SU-DHL-6 (cell line): ENCODE data around the gene EMP3.

Experiments
- H2AFZ ChIP-seq: fragments of 200-600 bp; sonication (generic); 2 replicates; pipeline ENCODE4 v1.6.1; 2014; ENCODE audit warnings: low read depth, mild to moderate bottlenecking, moderate library complexity, mixed read lengths, antibody characterized with exemption, low read length; ENCODE audit not compliant: severe bottlenecking
- H3F3A ChIP-seq: fragments of 200-600 bp; shearing (Covaris generic); 2 replicates; pipeline ENCODE4 v1.6.0; 2016; ENCODE audit warnings: antibody characterized with exemption, mild to moderate bottlenecking; ENCODE audit not compliant: insufficient read depth
- H3K27ac ChIP-seq: fragments of 200-600 bp; sonication (generic); 2 replicates; pipeline ENCODE4 v1.5.1; 2016; ENCODE audit warnings: low read depth, mild to moderate bottlenecking, low read length, moderate library complexity, mixed read lengths
- H3K27me3 ChIP-seq: fragments of 200-600 bp; sonication (generic), shearing (Covaris generic); 2 replicates; pipeline ENCODE4 v1.6.0; 2014; ENCODE audit warnings: mild to moderate bottlenecking, low read length
- H3K36me3 ChIP-seq: fragments of 200-600 bp; sonication (generic); 2 replicates; pipeline ENCODE4 v1.6.1; 2014; ENCODE audit warnings: mild to moderate bottlenecking, low read length, mixed read lengths
- H3K4me2 ChIP-seq: fragments of 300-600, 200-600 bp; shearing (Covaris generic), sonication (generic); 2 replicates; pipeline ENCODE4 v1.6.0; 2014; ENCODE audit warnings: low read length, low read depth, mild to moderate bottlenecking; ENCODE audit not compliant: poor library complexity, severe bottlenecking
- H3K4me3 ChIP-seq: fragments of 200-600 bp; sonication (generic); 2 replicates; pipeline ENCODE4 v1.5.1; 2014; ENCODE audit warnings: antibody characterized with exemption, low read length, mild to moderate bottlenecking, mixed read lengths; ENCODE audit not compliant: insufficient read depth, poor library complexity, severe bottlenecking
- H3K79me2 ChIP-seq: fragments of 200-600 bp; sonication (generic); 2 replicates; pipeline ENCODE4 v1.6.1; 2014; ENCODE audit warnings: mild to moderate bottlenecking, low read length, moderate library complexity; ENCODE audit not compliant: insufficient read depth
- H3K9ac ChIP-seq: fragments of 200-600 bp; sonication (generic); 2 replicates; pipeline ENCODE4 v1.7.0; 2014; ENCODE audit warnings: mild to moderate bottlenecking, low read length
- H3K9me2 ChIP-seq: fragments of 200-600 bp; sonication (generic); replicated peaks from 2 replicates; pipeline ENCODE4 v1.6.1; 2014; ENCODE audit warnings: low read length; ENCODE audit not compliant: insufficient read depth
- H3K9me3 ChIP-seq: fragments of 200-600 bp; sonication (generic); 2 replicates; pipeline ENCODE4 v1.6.1; 2014; ENCODE audit warnings: low read length, mixed read lengths; ENCODE audit not compliant: insufficient read depth
- H4K20me1 ChIP-seq: fragments of 200-600 bp; sonication (generic); 2 replicates; pipeline ENCODE4 v1.6.1; 2014; ENCODE audit warnings: low read depth, mild to moderate bottlenecking, antibody characterized with exemption, low read length, moderate library complexity, mixed read lengths
- EZH2phosphoT487 ChIP-seq: fragments of 200-600 bp; sonication (generic), shearing (Covaris generic); conservative IDR thresholded peaks from 2 replicates; pipeline ENCODE4 v1.6.1; 2018; ENCODE audit warnings: mild to moderate bottlenecking, antibody characterized with exemption, low read length, moderate library complexity, mixed read lengths
- TF ChIP-seq, protein P1 (sequence below): fragments of 200-600 bp; sonication (generic); IDR thresholded peaks from one replicate; pipeline ENCODE4 v1.5.1; 2017; ENCODE audit warnings: antibody characterized with exemption, mild to moderate bottlenecking, low read length, moderate library complexity; ENCODE audit not compliant: insufficient read depth, poor library complexity, severe bottlenecking

Gene EMP3

DNA sequence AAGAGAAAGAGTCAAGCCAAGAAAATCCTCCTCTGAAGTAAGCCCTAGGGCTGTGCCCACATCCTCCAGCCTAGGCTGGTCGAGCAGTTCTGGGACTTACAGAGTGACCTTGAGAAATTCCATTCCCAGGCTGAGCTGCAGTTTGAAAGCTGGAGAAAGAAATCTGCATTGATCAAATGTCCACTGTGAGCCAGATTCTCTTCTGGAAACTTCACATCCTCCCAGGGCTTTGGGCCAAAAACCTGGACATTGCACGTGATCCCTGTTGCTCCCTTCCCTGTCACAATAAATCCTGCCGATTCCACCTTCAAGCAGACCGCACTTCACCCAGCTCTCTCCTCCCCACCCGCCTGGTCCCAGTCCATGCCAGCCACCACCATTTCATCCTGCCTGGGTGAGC is 22.7 kb downstream of the EMP3 start:
- H4K20me1 ChIP-seq, result no peaks in the 10 kb centered on the region
- no peak overlapping the region for H3K4me3 ChIP-seq
- H3K9me3 ChIP-seq, result no peaks in the 10 kb centered on the region
- no peaks in the 10 kb centered on the region for H3K79me2 ChIP-seq
- H3F3A ChIP-seq, result no peaks in the 10 kb centered on the region; the same call in 1 of the 2 replicates
- H3K27ac ChIP-seq, result no peak overlapping the region
- no peaks in the 10 kb centered on the region for H3K27me3 ChIP-seq
- no peak overlapping the region for H3K9ac ChIP-seq
- no peaks in the 10 kb centered on the region for H3K36me3 ChIP-seq
- no peak overlapping the region for H2AFZ ChIP-seq
- H3K9me2 ChIP-seq, result no peaks in the 10 kb centered on the region
- no peak overlapping the region for H3K4me2 ChIP-seq
- TF ChIP-seq, protein P1, sequence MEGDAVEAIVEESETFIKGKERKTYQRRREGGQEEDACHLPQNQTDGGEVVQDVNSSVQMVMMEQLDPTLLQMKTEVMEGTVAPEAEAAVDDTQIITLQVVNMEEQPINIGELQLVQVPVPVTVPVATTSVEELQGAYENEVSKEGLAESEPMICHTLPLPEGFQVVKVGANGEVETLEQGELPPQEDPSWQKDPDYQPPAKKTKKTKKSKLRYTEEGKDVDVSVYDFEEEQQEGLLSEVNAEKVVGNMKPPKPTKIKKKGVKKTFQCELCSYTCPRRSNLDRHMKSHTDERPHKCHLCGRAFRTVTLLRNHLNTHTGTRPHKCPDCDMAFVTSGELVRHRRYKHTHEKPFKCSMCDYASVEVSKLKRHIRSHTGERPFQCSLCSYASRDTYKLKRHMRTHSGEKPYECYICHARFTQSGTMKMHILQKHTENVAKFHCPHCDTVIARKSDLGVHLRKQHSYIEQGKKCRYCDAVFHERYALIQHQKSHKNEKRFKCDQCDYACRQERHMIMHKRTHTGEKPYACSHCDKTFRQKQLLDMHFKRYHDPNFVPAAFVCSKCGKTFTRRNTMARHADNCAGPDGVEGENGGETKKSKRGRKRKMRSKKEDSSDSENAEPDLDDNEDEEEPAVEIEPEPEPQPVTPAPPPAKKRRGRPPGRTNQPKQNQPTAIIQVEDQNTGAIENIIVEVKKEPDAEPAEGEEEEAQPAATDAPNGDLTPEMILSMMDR, result no peak
- TF ChIP-seq EZH2phosphoT487, result no peak

GRCh38 chr19:48348737-48349136 is 23.4 kb downstream of the EMP3 start:
- H3K9me3 ChIP-seq, result no peaks in the 10 kb centered on the region
- H3K27me3 ChIP-seq, result no peaks in the 10 kb centered on the region
- no peak overlapping the region for H3K4me2 ChIP-seq
- H3K9me2 ChIP-seq, result no peaks in the 10 kb centered on the region
- no peak overlapping the region for H3K9ac ChIP-seq
- H4K20me1 ChIP-seq, result no peaks in the 10 kb centered on the region
- H2AFZ ChIP-seq, result no peak overlapping the region
- no peak overlapping the region for H3K4me3 ChIP-seq
- TF ChIP-seq, protein P1, result no peak
- TF ChIP-seq EZH2phosphoT487, result no peak
- H3K27ac ChIP-seq, result no peak overlapping the region
- H3F3A ChIP-seq, result no peaks in the 10 kb centered on the region
- H3K79me2 ChIP-seq, result no peaks in the 10 kb centered on the region
- H3K36me3 ChIP-seq, result no peaks in the 10 kb centered on the region

GRCh38 chr19:48350856-48351255 is 25.5 kb downstream of the EMP3 start:
- Histone ChIP-seq H3K4me2 (no peak overlapping the region), H3K79me2 (no peaks in the 10 kb centered on the region), H3K9me3 (no peaks in the 10 kb centered on the region), H4K20me1 (no peaks in the 10 kb centered on the region), H2AFZ (no peak overlapping the region), H3K27me3 (no peaks in the 10 kb centered on the region), H3K4me3 (no peak overlapping the region), H3K36me3 (no peaks in the 10 kb centered on the region), H3K9me2 (no peaks in the 10 kb centered on the region), H3F3A (no peaks in the 10 kb centered on the region), H3K27ac (no peak overlapping the region), H3K9ac (no peak overlapping the region)
- TF ChIP-seq, protein P1, result no peak
- no peak for TF ChIP-seq EZH2phosphoT487

DNA sequence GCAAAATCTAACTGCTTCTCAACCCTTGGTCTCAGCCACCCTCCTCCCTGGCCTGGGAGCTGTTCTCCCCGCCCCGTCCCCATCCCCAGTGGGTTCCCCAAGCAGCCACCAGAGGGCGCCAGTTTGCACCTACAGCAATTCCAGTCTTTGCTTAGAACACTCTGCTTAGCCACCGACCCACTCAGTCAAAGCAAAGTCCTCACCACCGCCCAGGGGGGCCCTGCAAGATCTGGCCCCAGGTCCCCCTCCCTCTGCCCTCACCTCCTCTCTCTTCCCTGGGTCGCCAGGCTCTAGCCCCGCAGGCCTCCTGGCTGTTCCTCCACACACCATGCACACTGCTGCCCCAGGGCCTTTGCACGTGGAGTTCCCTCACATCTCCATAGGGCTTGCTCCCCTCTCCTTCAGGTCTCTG is 26.0 kb downstream of the EMP3 start:
- Histone ChIP-seq H3K4me3 (no peak overlapping the region), H4K20me1 (no peaks in the 10 kb centered on the region), H3K27ac (no peak overlapping the region), H3K79me2 (no peaks in the 10 kb centered on the region), H3K36me3 (no peaks in the 10 kb centered on the region), H3K27me3 (no peaks in the 10 kb centered on the region), H3K9ac (no peak overlapping the region), H3K9me2 (no peaks in the 10 kb centered on the region), H3F3A (no peaks in the 10 kb centered on the region), H2AFZ (no peak overlapping the region), H3K4me2 (no peak overlapping the region), H3K9me3 (no peaks in the 10 kb centered on the region)
- TF ChIP-seq, protein P1, result peak; percentile 93
- no peak for TF ChIP-seq EZH2phosphoT487
